ENCODE measurements around the gene ATG10. TPM values are rescaled to one million over a fixed set of nuclear protein-coding genes. Genes with fewer than 3 reads are reported as not detected.
A peak's percentile ranks its signal among the peaks of the same experiment; 100 is the strongest.

The ATG10 gene
- total RNA-seq, 4 donors from 2014 or later: 8.4 to 10.6 TPM; not detected in 2

- Histone ChIP-seq H3K4me3 (no peak overlapping the region), H3K9me3 (no peaks in the 10 kb centered on the region), H3K27ac (no peak overlapping the region), H3K36me3 (no peaks in the 10 kb centered on the region), H3K27me3 (no peaks in the 10 kb centered on the region), H3K4me1 (no peaks in the 10 kb centered on the region)
- peak; percentile 35 to 67 (median 60) for TF ChIP-seq CTCF (IDR thresholded peaks at IDR 0.05)
- no peak for TF ChIP-seq EP300 (IDR thresholded peaks at IDR 0.05; ENCODE audit: low read depth)
- intact Hi-C loops (cut with DNase I; ENCODE audit: low total_unique reads): no loop called here
- WGBS, 2 donors (ENCODE audit: low coverage in 1 of 2): 46 to 68% methylated on average over 2 to 3 of the region's 3 CpGs
- in situ Hi-C loops (cut with MboI; ENCODE audit: low pct_ligation_motif_present in 1 of 4, low pct_unique_long_range_greater_than_20kb in 1 of 4, low sequenced_read_pairs in 3 of 4): loop anchor here in 2 of 4 donors (25.0 kb wide), 2 partner anchors 437 to 662 kb away; no protein-coding TSS in a partner anchor
- peak; percentile 57 for DNase-seq
Measured at GRCh38 chr5:82174128-82174918, 202.5 kb downstream of the ATG10 start.

GRCh38 chr5:82174919-82175219, 203.0 kb downstream of the ATG10 start:
- no peak for DNase-seq
- H3K36me3 ChIP-seq: no peaks in the 10 kb centered on the region
- H3K4me1 ChIP-seq: no peaks in the 10 kb centered on the region
- no peak for TF ChIP-seq POLR2A (IDR thresholded peaks at IDR 0.05)
- peak in 1 of 5 experiments; percentile 5 for TF ChIP-seq CTCF (IDR thresholded peaks at IDR 0.05)
- H3K4me3 ChIP-seq: no peak overlapping the region
- no peak overlapping the region for H3K27ac ChIP-seq
- in situ Hi-C loops (cut with MboI; ENCODE audit: low pct_ligation_motif_present in 1 of 4, low pct_unique_long_range_greater_than_20kb in 1 of 4, low sequenced_read_pairs in 3 of 4) (loop anchor here in 2 of 4 donors (25.0 kb wide), 2 partner anchors 438 to 663 kb away; no protein-coding TSS in a partner anchor), intact Hi-C loops (cut with DNase I; ENCODE audit: low total_unique reads) (no loop called here)
- H3K9me3 ChIP-seq: no peaks in the 10 kb centered on the region
- H3K27me3 ChIP-seq: no peaks in the 10 kb centered on the region
- 97 to 100% methylated on average over 1 of the region's 1 CpG for WGBS, 2 donors (ENCODE audit: low coverage in 1 of 2)

- DNase-seq: no peak
- TF ChIP-seq POLR2AphosphoS5 (IDR thresholded peaks at IDR 0.05): no peak
- no peak for TF ChIP-seq POLR2A (IDR thresholded peaks at IDR 0.05)
- no peak for TF ChIP-seq EP300 (IDR thresholded peaks at IDR 0.05; ENCODE audit: low read depth)
- no peak for TF ChIP-seq CTCF (IDR thresholded peaks at IDR 0.05)
- no peaks in the 10 kb centered on the region for H3K4me1 ChIP-seq
- no peak overlapping the region for H3K4me3 ChIP-seq
- in situ Hi-C loops (cut with MboI; ENCODE audit: low pct_ligation_motif_present in 1 of 4, low pct_unique_long_range_greater_than_20kb in 1 of 4, low sequenced_read_pairs in 3 of 4) (no loop called here), intact Hi-C loops (cut with DNase I; ENCODE audit: low total_unique reads) (no loop called here)
- no peaks in the 10 kb centered on the region for H3K9me3 ChIP-seq
- no peaks in the 10 kb centered on the region for H3K36me3 ChIP-seq
- 84 to 89% methylated on average over 7 to 8 of the region's 8 CpGs for WGBS, 2 donors (ENCODE audit: low coverage in 1 of 2)
- H3K27ac ChIP-seq: no peak overlapping the region
- H3K27me3 ChIP-seq: no peaks in the 10 kb centered on the region
Measured at GRCh38 chr5:82176115-82176814, 204.4 kb downstream of the ATG10 start.

- DNase-seq: no peak
- 93 to 100% methylated on average over 2 to 3 of the region's 3 CpGs for WGBS, 2 donors (ENCODE audit: low coverage in 1 of 2)
- Histone ChIP-seq H3K4me1 (no peaks in the 10 kb centered on the region), H3K4me3 (no peak overlapping the region), H3K27me3 (no peaks in the 10 kb centered on the region), H3K36me3 (no peaks in the 10 kb centered on the region), H3K27ac (no peak overlapping the region), H3K9me3 (no peaks in the 10 kb centered on the region)
- intact Hi-C loops (cut with DNase I; ENCODE audit: low total_unique reads) (no loop called here), in situ Hi-C loops (cut with MboI; ENCODE audit: low pct_ligation_motif_present in 1 of 4, low pct_unique_long_range_greater_than_20kb in 1 of 4, low sequenced_read_pairs in 3 of 4) (no loop called here)
- TF ChIP-seq POLR2A (IDR thresholded peaks at IDR 0.05) (no peak), EP300 (IDR thresholded peaks at IDR 0.05; ENCODE audit: low read depth) (no peak), POLR2AphosphoS5 (IDR thresholded peaks at IDR 0.05) (no peak), CTCF (IDR thresholded peaks at IDR 0.05) (no peak)
Measured at GRCh38 chr5:82178378-82178777, 206.6 kb downstream of the ATG10 start.

Measured in transverse colon (tissue), 4 donors.